ENCODE data around the gene CDK2.
A peak's percentile ranks its signal among the peaks of the same experiment; 100 is the strongest.

Gene CDK2

GRCh38 chr12:56017181-56017580 lies 50.6 kb downstream of the CDK2 start:
- no peak for DNase-seq

- no peak for DNase-seq
These were observed 51.7 kb downstream of the CDK2 start for GRCh38 chr12:56018356-56018755.

GRCh38 chr12:56020423-56021184 lies 54.0 kb downstream of the CDK2 start, which contains the start of gene IKZF4:
Gene IKZF4 (plus strand): TSS chr12:56021043. CDS start chr12:56021494, 451 bp downstream.
- DNase-seq: peak; percentile 52

- DNase-seq: peak; percentile 14
These were observed 55.4 kb downstream of the CDK2 start for GRCh38 chr12:56021889-56022497.

Data from stimulated activated CD4-positive, alpha-beta T cell treated with anti-CD3 and anti-CD28 coated beads, Interleukin-15, amount 100 ng/mL, for 24 hours (primary cell).